HepG2 (cell line): ENCODE measurements around the gene RNF208. TPM values are rescaled to one million over a fixed set of nuclear protein-coding genes. Genes with fewer than 3 reads are reported as not detected.

Source experiments
- BORCS8-MEF2B ChIP-seq: sonication (generic); formaldehyde crosslinking; IDR thresholded peaks from 2 replicates; pipeline ENCODE4 v1.8.0; 2022; ENCODE audit warnings: mild to moderate bottlenecking, missing genetic modification reagents
- EHMT2 ChIP-seq: fragments of 200-600 bp; sonication (generic); IDR thresholded peaks from 2 replicates; pipeline ENCODE4 v1.7.0; 2017; ENCODE audit warnings: antibody characterized with exemption, low read depth, low read length, borderline replicate concordance
- ESRRA ChIP-seq: sonication (generic); formaldehyde crosslinking; IDR thresholded peaks from 2 replicates; pipeline ENCODE4 v1.5.1; 2020; ENCODE audit warnings: mild to moderate bottlenecking, low read depth, missing genetic modification reagents
- FOXP4 ChIP-seq: sonication (generic); formaldehyde crosslinking; IDR thresholded peaks from 2 replicates; pipeline ENCODE4 v1.4.0; 2020; ENCODE audit warnings: missing genetic modification reagents
- GTF3A ChIP-seq: sonication (generic); formaldehyde crosslinking; conservative IDR thresholded peaks from 2 replicates; pipeline ENCODE4 v1.4.0; 2020; ENCODE audit warnings: mild to moderate bottlenecking, missing genetic modification reagents
- HOXA9 ChIP-seq: sonication (generic); formaldehyde crosslinking; IDR thresholded peaks from 2 replicates; pipeline ENCODE4 v1.8.1; 2022; ENCODE audit warnings: missing genetic modification reagents, mild to moderate bottlenecking, moderate library complexity, borderline replicate concordance
- JDP2 ChIP-seq: sonication (generic); formaldehyde crosslinking; IDR thresholded peaks from 2 replicates; pipeline ENCODE4 v1.8.1; 2022; ENCODE audit warnings: missing genetic modification reagents, borderline replicate concordance
- MAFG ChIP-seq: sonication (generic); formaldehyde crosslinking; IDR thresholded peaks from 2 replicates; pipeline ENCODE4 v1.5.1; 2020; ENCODE audit warnings: mild to moderate bottlenecking, missing genetic modification reagents
- MAZ ChIP-seq, 2 experiments: sonication (generic) in 1 of 2; formaldehyde crosslinking in 1 of 2; IDR thresholded peaks; 2 replicates each; pipeline versions ENCODE4 v1.5.0 to v1.6.1; 2012 to 2020; ENCODE audit warnings: low read depth in 2 of 2, mild to moderate bottlenecking in 2 of 2, borderline replicate concordance in 1 of 2, improper control_type of control experiment in 1 of 2, low read length in 1 of 2, missing genetic modification reagents in 1 of 2, moderate library complexity in 1 of 2
- MBNL3 ChIP-seq: fragments of 250-450 bp; sonication (Bioruptor Pico); conservative IDR thresholded peaks from 2 replicates; pipeline ENCODE4 v1.8.0; 2022; ENCODE audit warnings: mild to moderate bottlenecking, inconsistent platforms
- PAX8 ChIP-seq: sonication (generic); formaldehyde crosslinking; IDR thresholded peaks from 2 replicates; pipeline ENCODE4 v1.8.0; 2022; ENCODE audit warnings: mild to moderate bottlenecking, missing genetic modification reagents, borderline replicate concordance
- PCBP1 ChIP-seq: fragments of 200-400 bp; formaldehyde crosslinking; IDR thresholded peaks from 2 replicates; pipeline ENCODE4 v1.6.1; 2017; ENCODE audit warnings: mild to moderate bottlenecking, low read depth, low read length, borderline replicate concordance
- SAFB2 ChIP-seq: sonication (generic); formaldehyde crosslinking; IDR thresholded peaks from 2 replicates; pipeline ENCODE4 v1.5.1; 2020; ENCODE audit warnings: missing genetic modification reagents, low read depth, mild to moderate bottlenecking, borderline replicate concordance
- SIX4 ChIP-seq: sonication (generic); formaldehyde crosslinking; IDR thresholded peaks from 2 replicates; pipeline ENCODE4 v1.4.0; 2020; ENCODE audit warnings: missing genetic modification reagents
- SP4 ChIP-seq: sonication (generic); formaldehyde crosslinking; IDR thresholded peaks from 2 replicates; pipeline ENCODE4 v1.8.1; 2023; ENCODE audit warnings: mild to moderate bottlenecking, missing genetic modification reagents
- TBX3 ChIP-seq: fragments of 450-650 bp; IDR thresholded peaks from 2 replicates; pipeline ENCODE4 v1.6.1; 2017; ENCODE audit warnings: antibody characterized with exemption, mild to moderate bottlenecking, inconsistent platforms, borderline replicate concordance
- ZMYM4 ChIP-seq: sonication (generic); formaldehyde crosslinking; IDR thresholded peaks from 2 replicates; pipeline ENCODE4 v1.8.1; 2023; ENCODE audit warnings: mild to moderate bottlenecking, missing genetic modification reagents
- ZNF121 ChIP-seq: sonication (generic); formaldehyde crosslinking; IDR thresholded peaks from 2 replicates; pipeline ENCODE4 v1.5.0; 2020; ENCODE audit warnings: mild to moderate bottlenecking, missing genetic modification reagents
- ZNF264 ChIP-seq: sonication (generic); formaldehyde crosslinking; IDR thresholded peaks from 2 replicates; pipeline ENCODE4 v1.4.0; 2020; ENCODE audit warnings: missing genetic modification reagents
- ZNF558 ChIP-seq: sonication (generic); formaldehyde crosslinking; IDR thresholded peaks from 2 replicates; pipeline ENCODE4 v1.9.0; 2022; ENCODE audit warnings: mild to moderate bottlenecking, missing genetic modification reagents, borderline replicate concordance
- ZNF607 ChIP-seq: sonication (generic); formaldehyde crosslinking; IDR thresholded peaks from 2 replicates; pipeline ENCODE4 v1.5.1; 2020; ENCODE audit warnings: missing genetic modification reagents, mild to moderate bottlenecking, borderline replicate concordance
- ZNF614 ChIP-seq: IDR thresholded peaks from 2 replicates; pipeline ENCODE4 v1.6.1; 2018; ENCODE audit warnings: missing biosample characterization, missing genetic modification reagents, inconsistent platforms, borderline replicate concordance
- ZNF674 ChIP-seq: sonication (generic); formaldehyde crosslinking; IDR thresholded peaks from 2 replicates; pipeline ENCODE4 v1.5.0; 2020; ENCODE audit warnings: low read depth, mild to moderate bottlenecking, missing genetic modification reagents
- polyA plus RNA-seq, 8 experiments: library from polyadenylated mRNA; depleted of rRNA in 3 of 8; stranded (reverse) in 7 of 8; unstranded in 1 of 8; fragments of >200 nt; fragmentation: Illumina TruSeq in 4 of 8; extraction: Trizol in 4 of 8; gene quantifications; 2 replicates each; pipeline versions ENCODE4 v1.2.1 to v1.2.3, GENCODE V29; 2011 to 2016; ENCODE audit warnings: low read depth in 4 of 8, missing spikeins in 1 of 8, mixed read lengths in 1 of 8; ENCODE audit not compliant: insufficient read depth in 1 of 8
- total RNA-seq, 5 experiments: library from RNA; depleted of rRNA; stranded (reverse); fragments of >200 nt; fragmentation: Illumina TruSeq; extraction: Trizol; gene quantifications; 2 replicates each; pipeline ENCODE4 v1.2.3, GENCODE V29; 2016; ENCODE audit warnings: low read depth in 1 of 5
- TF ChIP-seq, protein P1 (sequence below): IDR thresholded peaks from 2 replicates; pipeline ENCODE4 v1.6.1; 2016; ENCODE audit warnings: low read depth, borderline replicate concordance
- TF ChIP-seq, protein P2 (sequence below): sonication (generic); formaldehyde crosslinking; IDR thresholded peaks from 2 replicates; pipeline ENCODE4 v1.4.0; 2020; ENCODE audit warnings: missing genetic modification reagents

Gene RNF208
- total and polyA plus RNA-seq, 2 of the 13 experiments (the other 11 are each of a cell fraction or from before 2014, with no cell fraction given) = 1.6 to 2.1 TPM

GRCh38 chr9:137217276-137218211, 4.5 kb downstream of the RNF208 start (continued):
- TF ChIP-seq ZNF607 = peak; percentile 63; the same call in 1 of the 2 replicates
- TF ChIP-seq FOXP4 = no peak
- no peak for TF ChIP-seq ZNF674 (CRISPR knock-in tag)
- no peak for TF ChIP-seq SIX4 (CRISPR knock-in tag)
- TF ChIP-seq MAFG (CRISPR knock-in tag) = no peak
- TF ChIP-seq SAFB2 (CRISPR knock-in tag) = no peak
- TF ChIP-seq SP4 = peak; percentile 61
- no peak for TF ChIP-seq TBX3
- 0 out of 2 replicates have a peak, but pooled peaks have one; percentile 17 for TF ChIP-seq ZNF558 (CRISPR knock-in tag)
- TF ChIP-seq ZNF264 (CRISPR knock-in tag) = no peak
- TF ChIP-seq GTF3A (CRISPR knock-in tag) = no peak
- 0 out of 2 replicates have a peak, but pooled peaks have one; percentile 41 for TF ChIP-seq PAX8 (CRISPR knock-in tag)
- TF ChIP-seq MBNL3 (CRISPR knock-in tag) = no peak
- TF ChIP-seq EHMT2 = no peak
- TF ChIP-seq, protein P1, sequence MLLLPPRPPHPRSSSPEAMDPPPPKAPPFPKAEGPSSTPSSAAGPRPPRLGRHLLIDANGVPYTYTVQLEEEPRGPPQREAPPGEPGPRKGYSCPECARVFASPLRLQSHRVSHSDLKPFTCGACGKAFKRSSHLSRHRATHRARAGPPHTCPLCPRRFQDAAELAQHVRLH (CRISPR knock-in tag) = 0 out of 2 replicates have a peak, but pooled peaks have one; percentile 7
- no peak for TF ChIP-seq ZNF121 (CRISPR knock-in tag)
- no peak for TF ChIP-seq ESRRA
- TF ChIP-seq ZNF614 (CRISPR knock-in tag) = peak; percentile 73; the same call in 1 of the 2 replicates
- peak; percentile 58 for TF ChIP-seq BORCS8-MEF2B (CRISPR knock-in tag)
- no peak for TF ChIP-seq ZMYM4 (CRISPR knock-in tag)
- no peak for TF ChIP-seq JDP2 (CRISPR knock-in tag)
- peak; percentile 38; the same call in 1 of the 2 replicates for TF ChIP-seq MAZ (IDR thresholded peaks at IDR 0.05; ENCODE audit: borderline replicate concordance, low read depth, low read length)
- peak; percentile 73 for TF ChIP-seq MAZ (CRISPR knock-in tag; IDR thresholded peaks at IDR 0.05; ENCODE audit: low read depth)
- TF ChIP-seq PCBP1 = no peak
- TF ChIP-seq, protein P2, sequence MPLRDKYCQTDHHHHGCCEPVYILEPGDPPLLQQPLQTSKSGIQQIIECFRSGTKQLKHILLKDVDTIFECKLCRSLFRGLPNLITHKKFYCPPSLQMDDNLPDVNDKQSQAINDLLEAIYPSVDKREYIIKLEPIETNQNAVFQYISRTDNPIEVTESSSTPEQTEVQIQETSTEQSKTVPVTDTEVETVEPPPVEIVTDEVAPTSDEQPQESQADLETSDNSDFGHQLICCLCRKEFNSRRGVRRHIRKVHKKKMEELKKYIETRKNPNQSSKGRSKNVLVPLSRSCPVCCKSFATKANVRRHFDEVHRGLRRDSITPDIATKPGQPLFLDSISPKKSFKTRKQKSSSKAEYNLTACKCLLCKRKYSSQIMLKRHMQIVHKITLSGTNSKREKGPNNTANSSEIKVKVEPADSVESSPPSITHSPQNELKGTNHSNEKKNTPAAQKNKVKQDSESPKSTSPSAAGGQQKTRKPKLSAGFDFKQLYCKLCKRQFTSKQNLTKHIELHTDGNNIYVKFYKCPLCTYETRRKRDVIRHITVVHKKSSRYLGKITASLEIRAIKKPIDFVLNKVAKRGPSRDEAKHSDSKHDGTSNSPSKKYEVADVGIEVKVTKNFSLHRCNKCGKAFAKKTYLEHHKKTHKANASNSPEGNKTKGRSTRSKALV (CRISPR knock-in tag) = peak; percentile 72
- TF ChIP-seq HOXA9 = no peak
